ENCODE data around the gene ENPP7. TPM values are rescaled to one million over a fixed set of nuclear protein-coding genes. Genes with fewer than 3 reads are reported as not detected.
A peak's percentile ranks its signal among the peaks of the same experiment; 100 is the strongest.

The ENPP7 gene
- total and polyA plus RNA-seq, 10 donors: 0.34 to 0.85 (median 0.51) TPM; not detected in 5

DNA sequence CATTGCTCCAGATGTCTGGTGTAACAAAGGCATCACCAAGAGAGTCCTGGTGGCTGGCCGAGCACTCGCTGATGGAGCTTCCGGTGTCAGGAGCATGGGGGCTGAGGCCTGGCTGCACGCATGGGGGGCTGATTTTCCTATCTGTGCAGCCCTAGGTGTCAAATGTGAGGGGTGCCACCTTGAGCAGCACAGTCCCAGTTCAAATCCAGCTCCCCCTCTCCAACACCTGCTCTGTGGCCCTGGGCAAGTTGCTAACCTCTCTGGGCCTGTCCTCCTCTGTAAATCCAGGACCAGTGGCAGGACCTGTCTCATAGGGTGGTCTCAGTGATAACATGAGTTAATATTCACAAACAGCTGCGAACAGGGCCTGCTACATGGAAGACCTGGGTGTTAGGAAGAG, 12.9 kb downstream of the ENPP7 start:
- Histone ChIP-seq H3K4me1 (peaks cover 3 to 43% (median 29%) of the 10 kb centered on the region in 6 donors), H3K4me3 (no peak overlapping the region), H3K27ac (no peak overlapping the region), H3K27me3 (replicated peaks in 1 of 7) (peaks cover 5 to 88% (median 57%) of the 10 kb centered on the region in 7 donors), H3K9me3 (no peaks in the 10 kb centered on the region), H3K36me3 (no peaks in the 10 kb centered on the region)
- TF ChIP-seq POLR2A (IDR thresholded peaks at IDR 0.05) (no peak), POLR2AphosphoS5 (IDR thresholded peaks at IDR 0.05) (no peak)
- TF ChIP-seq, protein P1, sequence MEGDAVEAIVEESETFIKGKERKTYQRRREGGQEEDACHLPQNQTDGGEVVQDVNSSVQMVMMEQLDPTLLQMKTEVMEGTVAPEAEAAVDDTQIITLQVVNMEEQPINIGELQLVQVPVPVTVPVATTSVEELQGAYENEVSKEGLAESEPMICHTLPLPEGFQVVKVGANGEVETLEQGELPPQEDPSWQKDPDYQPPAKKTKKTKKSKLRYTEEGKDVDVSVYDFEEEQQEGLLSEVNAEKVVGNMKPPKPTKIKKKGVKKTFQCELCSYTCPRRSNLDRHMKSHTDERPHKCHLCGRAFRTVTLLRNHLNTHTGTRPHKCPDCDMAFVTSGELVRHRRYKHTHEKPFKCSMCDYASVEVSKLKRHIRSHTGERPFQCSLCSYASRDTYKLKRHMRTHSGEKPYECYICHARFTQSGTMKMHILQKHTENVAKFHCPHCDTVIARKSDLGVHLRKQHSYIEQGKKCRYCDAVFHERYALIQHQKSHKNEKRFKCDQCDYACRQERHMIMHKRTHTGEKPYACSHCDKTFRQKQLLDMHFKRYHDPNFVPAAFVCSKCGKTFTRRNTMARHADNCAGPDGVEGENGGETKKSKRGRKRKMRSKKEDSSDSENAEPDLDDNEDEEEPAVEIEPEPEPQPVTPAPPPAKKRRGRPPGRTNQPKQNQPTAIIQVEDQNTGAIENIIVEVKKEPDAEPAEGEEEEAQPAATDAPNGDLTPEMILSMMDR (IDR thresholded peaks at IDR 0.05 in 8 of 11, conservative IDR thresholded peaks at IDR 0.05 in 3 of 11): no peak
- 90 to 99% (median 96%) methylated on average over 5 of the region's 5 CpGs for WGBS, 5 donors
- DNase-seq: no peak
- intact Hi-C loops (cut with DNase I; ENCODE audit: low total_unique reads): loop anchor here (10.0 kb wide), 1 partner anchor 91 kb away; the partner anchor contains the start of gene CBX4

DNA sequence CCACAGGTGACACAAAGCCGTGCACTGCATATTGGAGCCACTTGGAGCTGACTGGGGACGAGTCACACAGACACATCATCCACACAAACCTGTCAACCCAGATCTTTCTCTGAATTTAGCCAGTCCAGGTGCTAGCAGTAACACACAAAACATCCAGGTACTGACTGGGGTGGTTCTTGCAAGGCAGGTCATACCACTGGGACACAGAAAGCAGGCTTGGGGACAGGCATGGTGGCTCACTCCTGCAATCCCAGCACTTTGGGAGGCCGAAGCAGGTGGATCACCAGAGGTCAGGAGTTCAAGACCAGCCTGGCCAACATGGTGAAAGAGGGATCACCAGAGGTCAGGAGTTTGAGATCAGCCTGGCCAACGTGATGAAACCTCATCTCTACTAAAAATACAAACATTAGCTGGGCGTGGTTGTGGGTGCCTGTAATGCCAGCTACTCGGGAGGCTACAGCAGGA, 14.9 kb downstream of the ENPP7 start:
- Histone ChIP-seq H3K4me3 (peak overlapping the region in 1 of 8 donors; percentile 32), H3K9me3 (no peaks in the 10 kb centered on the region), H3K27me3 (replicated peaks in 1 of 7) (peaks cover 5 to 88% (median 64%) of the 10 kb centered on the region in 7 donors), H3K27ac (no peak overlapping the region), H3K4me1 (peaks cover 3 to 43% (median 29%) of the 10 kb centered on the region in 6 donors), H3K36me3 (no peaks in the 10 kb centered on the region)
- TF ChIP-seq, protein P1 (IDR thresholded peaks at IDR 0.05 in 8 of 11, conservative IDR thresholded peaks at IDR 0.05 in 3 of 11): no peak
- TF ChIP-seq POLR2AphosphoS5 (IDR thresholded peaks at IDR 0.05): no peak
- no peak for TF ChIP-seq POLR2A (IDR thresholded peaks at IDR 0.05)
- 36 to 52% (median 45%) methylated on average over 5 to 6 of the region's 6 CpGs for WGBS, 5 donors
- intact Hi-C loops (cut with DNase I; ENCODE audit: low total_unique reads): loop anchor here (10.0 kb wide), 1 partner anchor 89 kb away; the partner anchor contains the start of gene CBX4
- DNase-seq: no peak

DNA sequence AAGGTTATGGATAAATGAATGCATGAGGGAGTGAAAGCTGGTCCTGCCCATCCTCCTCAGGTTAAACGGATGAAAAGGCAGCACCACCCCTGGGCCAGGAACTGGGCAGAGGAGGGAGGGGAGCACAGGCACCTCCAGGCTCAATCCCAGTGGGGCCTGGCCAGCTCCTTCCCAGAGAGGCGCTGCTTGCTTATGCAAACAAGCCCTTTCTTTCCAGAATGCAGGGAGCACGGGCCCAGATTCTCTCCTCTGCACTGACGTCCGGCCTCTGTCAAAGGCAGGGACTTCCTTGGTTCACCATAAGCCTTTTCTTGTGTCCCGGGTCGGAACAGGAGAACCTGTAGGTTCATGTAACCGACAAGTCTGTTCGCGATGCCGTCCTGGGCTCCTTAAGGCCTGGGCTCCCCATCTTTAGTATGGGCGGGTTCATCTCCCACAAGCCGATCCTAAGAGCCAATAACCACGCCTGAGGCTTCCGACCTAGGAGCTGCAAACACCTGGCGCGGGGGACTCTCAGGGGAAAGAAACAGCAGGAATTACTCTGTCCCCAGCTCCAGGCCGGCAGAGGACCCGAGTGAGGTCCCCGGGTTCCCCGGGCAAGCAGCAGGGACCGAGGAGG, 16.3 kb downstream of the ENPP7 start:
- H3K9me3 ChIP-seq: no peaks in the 10 kb centered on the region
- peaks cover 5 to 88% (median 66%) of the 10 kb centered on the region in 7 donors for H3K27me3 ChIP-seq (replicated peaks in 1 of 7)
- H3K36me3 ChIP-seq: no peaks in the 10 kb centered on the region
- H3K4me3 ChIP-seq: peak overlapping the region in 1 of 8 donors; percentile 21
- TF ChIP-seq, protein P1 (IDR thresholded peaks at IDR 0.05 in 8 of 11, conservative IDR thresholded peaks at IDR 0.05 in 3 of 11): no peak
- TF ChIP-seq POLR2A (IDR thresholded peaks at IDR 0.05) (no peak), POLR2AphosphoS5 (IDR thresholded peaks at IDR 0.05) (no peak)
- intact Hi-C loops (cut with DNase I; ENCODE audit: low total_unique reads): loop anchor here (10.0 kb wide), 1 partner anchor 88 kb away; the partner anchor contains the start of gene CBX4
- 33 to 45% (median 36%) methylated on average over 18 to 22 of the region's 22 CpGs for WGBS, 5 donors
- peaks cover 0 to 37% (median 24%) of the 10 kb centered on the region in 6 donors for H3K4me1 ChIP-seq
- no peak for DNase-seq
- no peak overlapping the region for H3K27ac ChIP-seq

Data from spleen (tissue), 11 donors.